Kidney tubule cell (primary cell): Measurements from ENCODE around the gene SF1.

Experiments used
- DNase-seq: peaks from one replicate; pipeline ENCODE4 v3.0.0-alpha.2; 2018; ENCODE audit warnings: low spot score

SF1 gene

DNA sequence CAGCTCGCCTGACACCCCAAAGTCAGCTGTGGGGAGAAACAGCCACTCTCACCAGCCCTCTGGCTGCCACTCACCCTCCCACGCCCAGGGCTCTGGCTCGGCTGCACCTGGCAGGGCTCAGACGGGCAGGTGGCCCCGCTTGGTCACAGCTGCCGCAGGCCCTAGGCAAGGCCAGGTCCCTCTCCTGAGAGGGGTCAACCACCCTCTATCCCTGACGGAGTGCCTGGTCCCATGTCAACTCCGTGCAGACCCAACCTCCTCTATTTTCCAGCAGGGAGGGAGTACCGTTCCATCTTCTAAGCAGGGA, 22.8 kb upstream of the SF1 start:
- no peak for DNase-seq

- DNase-seq: no peak
These were observed 22.2 kb upstream of the SF1 start for GRCh38 chr11:64800303-64801157.

DNA sequence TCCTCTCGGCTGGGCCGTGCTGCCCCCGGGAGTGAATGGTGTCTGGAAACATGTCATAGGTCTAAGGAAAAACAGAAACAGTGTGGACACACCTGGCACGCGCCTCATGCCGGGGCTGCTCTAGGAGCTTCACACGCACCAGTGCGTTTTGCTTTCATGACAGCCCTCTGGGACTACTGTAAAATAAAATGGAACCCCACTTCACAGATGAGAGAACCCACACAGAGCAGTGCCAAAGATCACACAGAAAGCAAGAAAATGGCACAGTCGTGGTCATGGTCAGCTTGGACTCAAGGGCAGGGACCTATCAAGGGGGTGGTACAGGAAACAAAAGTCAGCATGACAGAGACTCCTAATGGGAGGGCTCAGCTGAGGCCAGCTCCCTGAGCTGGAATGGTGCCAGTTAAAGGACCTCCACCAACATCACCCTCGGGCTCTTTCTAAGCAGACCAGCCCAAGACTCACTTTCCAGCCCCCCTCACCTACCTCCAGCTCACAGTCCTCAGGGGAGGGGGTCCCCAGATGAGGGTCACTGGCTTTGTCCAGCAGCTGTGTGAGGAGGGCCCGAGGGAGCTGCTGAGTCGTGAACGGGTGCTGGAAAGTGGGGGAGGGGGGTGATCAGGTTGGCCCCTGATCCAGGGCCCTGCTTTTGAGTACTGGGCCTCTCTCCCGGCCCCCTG, 21.4 kb upstream of the SF1 start:
- no peak for DNase-seq

DNA sequence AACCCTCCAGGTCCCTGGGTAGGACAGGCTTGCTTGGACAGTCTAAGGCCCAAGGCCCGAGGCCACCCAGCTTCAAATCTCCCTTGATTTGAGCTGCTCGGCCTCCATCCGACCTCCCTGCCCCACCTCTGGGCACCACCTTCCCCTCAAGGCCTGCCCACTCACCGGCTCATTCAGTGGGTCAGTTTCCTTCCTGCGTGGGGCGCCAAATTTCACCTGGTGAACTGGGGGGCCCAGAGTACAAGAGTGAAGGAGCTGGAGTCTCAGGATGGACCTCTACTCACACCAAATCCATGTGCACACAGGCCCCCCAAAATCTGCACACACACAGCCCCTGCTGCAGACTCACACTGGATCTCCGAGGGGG, 20.9 kb upstream of the SF1 start:
- no peak for DNase-seq

DNA sequence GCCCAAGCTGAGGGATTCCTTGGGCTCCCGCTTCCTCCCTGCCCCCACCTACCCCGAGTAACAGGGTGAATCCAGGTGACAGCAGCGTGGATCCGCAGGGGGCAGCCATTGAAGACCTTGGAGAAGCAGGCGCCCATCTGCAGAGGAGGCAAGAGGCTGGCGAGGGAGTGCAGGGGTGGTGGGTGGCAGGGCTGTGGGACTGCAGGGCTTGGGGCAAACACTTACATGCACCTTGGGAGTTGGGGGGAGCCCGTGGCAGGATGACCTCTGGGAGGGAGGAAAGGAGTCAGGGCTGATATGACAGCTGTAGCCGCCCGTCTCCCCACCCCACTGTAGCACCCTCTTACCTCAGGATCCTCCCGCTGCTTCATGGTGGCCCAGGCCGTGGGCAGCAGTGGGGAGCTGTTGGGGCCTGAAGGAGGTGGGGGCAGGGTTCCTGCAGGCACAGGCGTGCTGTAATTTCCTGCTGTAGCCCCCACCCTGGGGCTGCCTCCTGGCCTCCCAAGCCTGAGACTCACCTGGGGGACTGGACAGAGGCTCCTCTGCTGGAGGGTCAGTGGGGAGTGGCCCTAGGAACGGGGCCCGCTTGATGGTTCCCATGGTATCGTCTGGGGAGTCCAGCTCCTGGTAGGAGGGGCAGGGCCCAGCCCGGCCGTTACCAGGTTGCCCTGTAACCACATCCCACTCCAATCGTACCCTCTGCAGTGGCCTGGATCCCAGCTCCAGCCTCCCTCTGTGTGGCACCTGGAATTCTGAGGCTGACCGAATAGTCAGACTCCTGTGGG, 18.6 kb upstream of the SF1 start:
- no peak for DNase-seq

DNA sequence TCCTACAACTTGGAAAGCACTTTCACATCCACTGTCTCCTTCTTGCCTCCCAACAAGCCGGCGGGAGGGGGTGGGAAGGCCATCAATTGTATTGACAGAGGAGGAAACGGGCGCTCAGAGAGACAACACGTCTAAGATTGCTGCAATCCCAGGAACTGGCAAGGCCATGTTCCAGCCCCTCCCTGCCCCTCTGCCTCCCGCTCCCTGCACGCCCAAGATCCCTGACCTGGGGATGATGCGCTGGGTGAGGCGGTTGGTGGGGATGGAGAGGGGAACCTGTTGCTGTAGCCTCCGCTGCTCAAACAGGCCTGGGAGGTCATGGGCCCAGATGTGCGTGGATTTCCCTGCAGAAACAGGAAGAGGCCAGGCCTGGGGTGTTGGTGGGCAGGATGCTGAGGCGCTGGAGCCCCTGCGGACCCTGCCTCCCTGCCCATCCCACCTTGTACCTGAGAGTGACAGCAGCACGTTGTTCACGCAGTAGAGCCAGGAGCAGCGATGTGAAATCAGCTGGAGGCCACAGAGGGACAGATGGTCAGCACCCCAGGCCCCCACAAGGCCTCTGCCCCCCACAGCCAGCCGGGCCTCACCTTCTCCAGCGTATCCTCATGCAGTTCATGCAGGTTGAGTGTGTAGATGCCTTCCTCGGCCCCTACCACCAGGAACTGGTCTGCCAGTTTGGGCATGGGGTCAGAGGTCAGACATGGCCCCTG, 17.9 kb upstream of the SF1 start:
- DNase-seq: no peak

DNA sequence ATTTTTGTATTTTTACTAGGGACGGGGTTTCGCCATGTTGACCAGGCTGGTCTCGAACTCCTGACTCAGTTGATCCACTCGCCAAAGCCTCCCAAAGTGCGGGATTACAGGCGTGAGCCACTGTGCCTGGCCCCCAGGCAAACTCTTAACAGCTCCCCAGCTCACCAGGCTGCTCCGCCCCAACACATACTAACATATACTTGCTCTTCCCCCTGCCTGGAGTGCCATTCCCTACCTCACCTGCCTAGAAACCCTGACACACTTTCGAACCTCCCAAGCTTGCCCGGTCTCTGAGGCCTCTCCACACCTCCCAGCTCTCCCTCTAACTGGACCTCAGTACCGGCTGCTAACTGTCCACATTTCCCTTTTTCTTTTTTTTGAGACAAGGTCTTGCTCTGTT, 16.2 kb upstream of the SF1 start:
- DNase-seq: no peak

GRCh38 chr11:64793271-64794160, 15.2 kb upstream of the SF1 start:
- no peak for DNase-seq

- DNase-seq: no peak
These were observed 14.1 kb upstream of the SF1 start for GRCh38 chr11:64792482-64792881.

- no peak for DNase-seq
These were observed 13.5 kb upstream of the SF1 start for GRCh38 chr11:64791781-64792291.

- no peak for DNase-seq
These were observed 12.1 kb upstream of the SF1 start for GRCh38 chr11:64790205-64791095.

DNA sequence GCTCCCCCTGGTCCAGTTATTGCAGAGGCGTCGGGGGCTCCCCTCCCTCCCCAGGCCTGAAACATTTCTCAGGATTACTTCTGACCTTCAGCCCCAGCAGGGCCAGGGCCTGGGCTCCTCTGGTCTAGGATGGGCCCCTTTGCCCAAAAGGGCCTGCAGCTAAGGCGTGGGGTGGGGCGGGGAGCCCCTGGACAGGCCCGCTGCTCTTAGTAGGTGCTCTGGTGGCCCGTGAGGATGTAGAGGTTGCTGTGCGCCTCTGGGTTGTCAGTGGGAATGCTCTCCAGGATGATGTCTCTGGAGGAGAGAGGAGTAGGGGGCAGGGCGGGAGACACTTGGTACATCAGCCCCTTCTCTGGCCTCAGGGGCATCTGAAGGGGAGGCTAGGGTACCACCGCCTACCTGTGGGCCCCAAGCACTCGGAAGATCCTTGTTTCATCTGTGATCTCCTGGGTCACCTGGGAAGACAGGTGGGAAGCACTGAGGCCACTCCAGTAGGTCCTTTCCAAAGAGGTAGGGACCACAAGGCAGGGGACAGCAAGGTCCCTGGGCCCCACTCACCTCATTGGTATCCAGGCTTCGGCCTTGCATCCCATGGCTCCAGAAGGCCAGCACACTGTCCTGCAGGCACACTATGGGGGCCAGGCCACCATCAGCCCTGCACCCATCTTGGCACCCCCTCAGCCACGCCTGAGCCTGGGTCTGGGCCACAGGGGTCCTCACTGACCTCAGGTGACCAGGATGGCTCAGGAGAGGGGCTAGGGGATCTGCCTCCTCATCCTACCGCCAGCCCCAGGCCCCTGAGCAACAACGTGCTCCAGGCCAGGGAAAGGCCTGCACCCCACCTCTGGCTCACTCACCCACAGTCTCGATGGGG, 11.2 kb upstream of the SF1 start:
- DNase-seq: no peak

GRCh38 chr11:64788321-64789215, 10.2 kb upstream of the SF1 start:
- no peak for DNase-seq

DNA sequence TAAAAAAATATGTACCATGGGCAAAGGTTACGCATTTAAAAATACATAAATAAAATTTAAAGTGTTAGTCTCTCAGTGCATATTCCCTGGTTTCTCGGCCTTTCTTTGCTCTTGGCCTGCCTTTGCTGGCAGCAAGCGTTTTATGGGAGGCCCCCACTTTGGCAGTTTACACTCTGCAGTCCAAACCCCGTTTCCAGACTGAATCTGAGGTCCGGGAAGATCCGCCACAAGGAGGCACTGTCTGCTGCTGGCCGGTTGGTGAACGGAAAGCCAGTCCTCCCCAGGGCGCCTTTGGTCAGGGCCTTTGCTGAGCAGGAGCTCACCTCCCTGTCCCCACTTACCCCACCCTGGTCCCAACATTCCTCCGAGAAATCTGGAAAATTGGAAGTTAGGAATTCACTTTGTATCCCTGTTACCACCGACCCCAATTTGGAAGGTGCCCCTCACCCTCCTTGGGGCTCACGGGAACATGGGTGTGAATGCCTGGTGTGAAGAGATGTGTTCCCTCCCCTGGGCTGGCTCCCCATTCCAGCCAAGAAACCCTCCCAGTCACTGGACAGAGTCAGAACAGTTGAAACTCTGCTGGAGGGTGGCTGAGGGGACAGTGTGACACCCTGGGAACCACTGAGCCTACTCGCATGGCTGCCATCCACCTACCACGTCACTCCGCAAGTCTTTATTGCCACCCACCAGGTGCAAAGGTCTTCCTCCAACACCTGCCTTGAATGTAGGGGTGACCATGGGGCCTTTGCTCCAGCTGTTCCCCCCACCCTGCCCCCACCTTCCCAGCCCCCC, 9.4 kb upstream of the SF1 start:
- DNase-seq: peak; percentile 56

GRCh38 chr11:64786308-64786707, 8.0 kb upstream of the SF1 start:
- no peak for DNase-seq

DNA sequence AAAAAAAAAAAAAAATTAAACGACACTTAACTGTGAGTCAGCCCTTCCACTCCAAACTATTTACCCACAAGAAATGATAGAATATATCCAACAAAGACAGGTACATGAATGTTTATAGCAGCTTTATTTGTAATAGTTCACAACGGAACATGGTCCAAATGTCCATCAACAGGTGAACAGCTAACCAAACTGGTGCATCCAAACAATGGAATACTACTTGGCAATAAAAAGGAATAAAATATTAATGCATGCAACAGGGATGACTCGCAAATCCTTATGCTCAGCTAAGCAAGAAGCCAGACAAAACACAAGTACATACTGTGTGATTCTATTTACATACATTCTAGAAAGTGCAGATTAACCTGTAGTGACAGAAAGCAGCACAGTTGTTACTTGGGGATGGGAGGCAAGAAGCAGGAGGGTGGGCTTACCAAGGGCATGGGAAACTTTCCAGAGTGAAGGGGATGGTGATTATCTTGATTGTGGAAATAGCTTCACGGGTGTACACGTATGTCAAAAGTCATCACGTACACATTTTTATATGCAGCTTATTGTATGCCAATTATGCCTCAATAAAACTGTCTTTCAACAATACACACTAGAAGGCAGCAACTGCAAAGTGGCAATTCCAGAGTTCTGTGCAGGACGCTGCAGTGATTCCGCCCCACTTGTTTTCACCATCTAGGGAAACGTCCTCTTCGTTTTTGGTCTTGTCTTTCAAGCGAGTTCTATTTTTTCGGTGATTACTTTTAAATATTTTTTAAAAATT, 6.7 kb upstream of the SF1 start:
- DNase-seq: no peak

GRCh38 chr11:64778223-64778472, 194 bp downstream of the SF1 start:
- no peak for DNase-seq
